ENCODE measurements around the gene GDPD2.

GDPD2 gene

DNA sequence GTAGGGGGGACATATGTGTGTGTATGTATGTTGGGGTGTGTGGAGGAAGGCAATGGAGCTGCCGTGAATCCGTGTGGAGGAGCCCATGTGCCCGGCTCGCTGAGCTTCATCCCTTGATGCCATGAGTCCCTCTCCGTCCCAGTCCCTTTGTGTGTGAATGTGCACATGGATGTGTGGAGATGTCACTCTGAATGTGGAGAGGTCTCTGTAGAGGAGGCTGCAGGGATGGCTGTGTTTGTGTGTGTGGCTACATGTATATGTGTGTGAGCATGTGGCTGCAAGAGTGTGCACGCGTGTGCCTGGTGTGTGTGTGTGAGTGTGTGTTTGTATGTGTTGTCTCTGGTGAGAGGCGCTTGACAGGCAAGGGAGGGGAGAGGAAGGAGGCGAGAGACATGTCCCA, 22.8 kb downstream of the GDPD2 start:
- TF ChIP-seq, protein P1, sequence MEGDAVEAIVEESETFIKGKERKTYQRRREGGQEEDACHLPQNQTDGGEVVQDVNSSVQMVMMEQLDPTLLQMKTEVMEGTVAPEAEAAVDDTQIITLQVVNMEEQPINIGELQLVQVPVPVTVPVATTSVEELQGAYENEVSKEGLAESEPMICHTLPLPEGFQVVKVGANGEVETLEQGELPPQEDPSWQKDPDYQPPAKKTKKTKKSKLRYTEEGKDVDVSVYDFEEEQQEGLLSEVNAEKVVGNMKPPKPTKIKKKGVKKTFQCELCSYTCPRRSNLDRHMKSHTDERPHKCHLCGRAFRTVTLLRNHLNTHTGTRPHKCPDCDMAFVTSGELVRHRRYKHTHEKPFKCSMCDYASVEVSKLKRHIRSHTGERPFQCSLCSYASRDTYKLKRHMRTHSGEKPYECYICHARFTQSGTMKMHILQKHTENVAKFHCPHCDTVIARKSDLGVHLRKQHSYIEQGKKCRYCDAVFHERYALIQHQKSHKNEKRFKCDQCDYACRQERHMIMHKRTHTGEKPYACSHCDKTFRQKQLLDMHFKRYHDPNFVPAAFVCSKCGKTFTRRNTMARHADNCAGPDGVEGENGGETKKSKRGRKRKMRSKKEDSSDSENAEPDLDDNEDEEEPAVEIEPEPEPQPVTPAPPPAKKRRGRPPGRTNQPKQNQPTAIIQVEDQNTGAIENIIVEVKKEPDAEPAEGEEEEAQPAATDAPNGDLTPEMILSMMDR (IDR thresholded peaks at IDR 0.05; ENCODE audit: borderline replicate concordance, control extremely low read depth, extremely low read depth, insufficient read depth, missing control alignments) = no peak
- in situ Hi-C loops (cut with MboI; ENCODE audit: low sequenced_read_pairs, unreplicated experiment) = no loop called here
- DNase-seq (ENCODE audit: low spot score) = no peak

DNA sequence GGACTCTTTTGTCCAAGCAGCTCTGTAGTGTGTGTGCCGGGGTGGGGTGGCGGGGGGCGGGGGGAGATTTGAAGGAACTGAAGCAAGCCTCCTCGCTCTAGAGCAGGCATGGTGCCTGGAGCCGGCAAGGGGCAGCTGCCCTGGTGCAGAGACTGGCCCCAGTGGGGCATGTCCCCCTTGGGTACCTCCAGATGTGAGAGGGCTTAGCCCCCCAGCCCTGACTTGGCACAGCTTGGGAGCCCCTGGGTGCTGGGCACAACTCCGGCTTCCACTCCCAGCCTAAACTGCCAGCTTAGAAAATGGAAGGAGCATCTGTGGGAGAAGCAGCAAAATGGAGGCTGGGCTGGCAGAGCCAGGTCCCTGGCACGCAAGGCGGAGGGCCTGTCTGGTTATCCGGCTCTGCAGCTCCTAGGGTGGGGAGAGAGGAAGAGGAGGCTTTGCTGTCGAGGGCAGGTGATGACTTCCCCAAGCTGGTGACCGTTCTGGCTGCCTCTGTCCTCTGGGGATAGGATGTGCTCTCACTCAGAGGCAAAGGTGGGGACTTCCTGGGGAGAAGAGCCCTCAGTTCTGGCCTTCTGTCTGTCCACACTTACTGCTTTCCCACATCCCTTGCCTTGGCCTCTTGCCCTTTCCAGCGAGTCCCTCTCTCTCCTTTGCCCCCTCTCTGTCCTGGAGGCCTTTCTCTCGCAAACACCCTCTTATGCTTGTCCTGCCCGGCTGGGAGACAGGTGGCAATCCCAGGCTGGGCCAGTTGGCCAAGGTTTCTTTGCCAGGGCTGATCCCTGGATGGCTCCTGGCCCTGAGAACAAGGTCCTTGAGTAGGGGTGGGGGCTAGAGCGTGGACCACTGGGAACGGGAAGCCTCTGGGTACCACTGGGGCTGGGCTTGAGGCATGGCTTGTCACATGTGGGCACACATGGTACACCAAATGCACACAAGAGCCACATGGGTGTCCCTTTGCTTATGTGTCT, 23.6 kb downstream of the GDPD2 start:
- DNase-seq (ENCODE audit: low spot score) = peak; percentile 12
- in situ Hi-C loops (cut with MboI; ENCODE audit: low sequenced_read_pairs, unreplicated experiment) = no loop called here
- TF ChIP-seq, protein P1 (IDR thresholded peaks at IDR 0.05; ENCODE audit: borderline replicate concordance, control extremely low read depth, extremely low read depth, insufficient read depth, missing control alignments) = no peak

DNA sequence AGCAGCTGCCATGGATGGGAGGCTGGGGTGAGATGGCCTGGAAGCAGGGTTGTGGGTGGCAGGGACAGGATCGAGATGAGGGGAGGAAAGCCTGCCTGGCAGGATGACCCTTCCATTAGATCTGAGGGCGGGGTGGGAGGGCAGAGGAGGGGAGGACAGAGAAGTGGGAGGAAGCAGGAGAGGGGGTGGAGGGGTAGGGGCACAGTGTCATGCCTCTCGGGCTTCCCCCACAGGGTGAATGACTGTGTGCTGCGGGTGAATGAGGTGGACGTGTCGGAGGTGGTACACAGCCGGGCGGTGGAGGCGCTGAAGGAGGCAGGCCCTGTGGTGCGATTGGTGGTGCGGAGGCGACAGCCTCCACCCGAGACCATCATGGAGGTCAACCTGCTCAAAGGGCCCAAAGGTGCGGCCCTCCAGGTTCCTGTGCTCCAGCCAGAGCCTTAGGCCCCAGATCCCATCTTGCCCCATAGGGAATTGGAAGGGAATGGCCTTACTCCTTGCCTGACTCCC, 26.4 kb downstream of the GDPD2 start:
- TF ChIP-seq, protein P1 (IDR thresholded peaks at IDR 0.05; ENCODE audit: borderline replicate concordance, control extremely low read depth, extremely low read depth, insufficient read depth, missing control alignments) = no peak
- in situ Hi-C loops (cut with MboI; ENCODE audit: low sequenced_read_pairs, unreplicated experiment) = no loop called here
- DNase-seq (ENCODE audit: low spot score) = no peak

DNA sequence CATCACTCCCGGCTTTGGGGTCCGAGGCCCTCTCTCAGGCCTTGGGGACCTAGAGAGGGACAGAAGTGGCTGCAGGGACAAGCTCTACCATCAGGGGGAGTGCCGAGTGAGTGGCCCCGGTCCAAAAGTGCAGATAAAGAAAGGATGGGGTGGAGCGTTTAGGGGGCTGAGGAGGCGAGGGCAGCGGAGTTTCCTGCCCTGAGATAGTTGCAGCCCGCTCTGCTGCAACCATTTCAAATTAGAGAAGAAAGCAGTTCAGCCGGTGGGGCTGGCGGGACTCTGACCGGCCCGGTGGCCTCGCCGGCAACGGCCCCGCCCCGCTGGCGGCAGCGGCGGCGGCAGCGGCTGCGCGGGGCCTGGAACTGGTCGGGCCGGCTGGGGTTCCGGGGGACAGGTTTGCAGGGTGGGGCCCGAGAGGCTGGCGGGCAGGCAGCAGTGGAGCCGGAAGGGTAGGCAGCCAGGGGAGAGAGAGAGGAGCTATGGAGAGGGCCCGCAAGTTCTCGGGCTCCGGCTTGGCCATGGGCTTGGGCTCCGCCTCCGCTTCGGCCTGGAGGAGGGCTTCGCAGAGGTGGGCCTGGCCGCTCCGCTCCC, 29.1 kb downstream of the GDPD2 start:
- in situ Hi-C loops (cut with MboI; ENCODE audit: low sequenced_read_pairs, unreplicated experiment) = loop anchor here (25.0 kb wide), 1 partner anchor 210 kb away; no protein-coding TSS in a partner anchor
- TF ChIP-seq, protein P1 (IDR thresholded peaks at IDR 0.05; ENCODE audit: borderline replicate concordance, control extremely low read depth, extremely low read depth, insufficient read depth, missing control alignments) = peak; percentile 49
- peak; percentile 72 for DNase-seq (ENCODE audit: low spot score)

DNA sequence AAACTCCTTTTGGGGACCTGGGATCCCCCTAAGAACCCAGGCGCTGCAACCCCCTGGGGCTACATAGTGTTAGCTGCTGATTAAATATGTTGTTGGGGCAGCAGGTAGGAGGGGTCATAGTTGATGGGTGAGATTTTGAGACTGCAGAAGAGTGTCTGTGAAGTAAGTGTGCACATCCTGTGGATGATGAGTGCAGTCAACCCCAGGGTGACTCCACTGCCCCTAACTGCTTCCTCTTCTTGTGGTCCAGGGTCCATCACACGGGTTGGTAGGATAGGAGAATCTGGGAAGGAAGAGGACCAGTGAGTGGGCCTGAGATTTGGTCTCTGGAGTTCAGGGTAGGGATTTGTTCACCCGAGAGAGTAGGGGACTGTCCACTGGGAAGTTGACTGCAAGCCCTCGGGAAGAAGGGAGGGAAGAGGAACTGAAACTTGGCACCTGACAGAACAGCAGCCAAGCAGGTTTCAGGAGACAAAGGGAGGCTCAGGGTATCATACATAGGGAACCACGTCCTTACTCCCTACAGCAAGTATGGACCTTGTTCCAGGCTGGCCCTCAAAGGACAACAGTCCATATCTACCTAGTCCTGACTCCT, 30.0 kb downstream of the GDPD2 start:
- in situ Hi-C loops (cut with MboI; ENCODE audit: low sequenced_read_pairs, unreplicated experiment) = loop anchor here (25.0 kb wide), 1 partner anchor 209 kb away; no protein-coding TSS in a partner anchor
- no peak for DNase-seq (ENCODE audit: low spot score)
- TF ChIP-seq, protein P1 (IDR thresholded peaks at IDR 0.05; ENCODE audit: borderline replicate concordance, control extremely low read depth, extremely low read depth, insufficient read depth, missing control alignments) = no peak
